Type B pancreatic cell (in vitro differentiated cells): ENCODE measurements around the gene BACH2. TPM values are rescaled to one million over a fixed set of nuclear protein-coding genes. Genes with fewer than 3 reads are reported as not detected.

ENCODE experiments used
- DNase-seq: peaks from one replicate; pipeline ENCODE4 v3.0.0; 2021; ENCODE audit warnings: mixed read lengths; ENCODE audit not compliant: unreplicated experiment; ENCODE audit errors: extremely low spot score
- H3K27ac Mint-ChIP-seq: 2 replicates; pipeline ENCODE4 v1.8.0; 2021; ENCODE audit warnings: mild to moderate bottlenecking, mixed read lengths
- H3K27me3 Mint-ChIP-seq: 2 replicates; pipeline ENCODE4 v1.8.0; 2021; ENCODE audit warnings: mixed read lengths
- H3K36me3 Mint-ChIP-seq: 2 replicates; pipeline ENCODE4 v1.8.0; 2021; ENCODE audit warnings: mixed read lengths
- H3K4me1 Mint-ChIP-seq: one replicate; pipeline ENCODE4 v1.8.0; 2021; ENCODE audit warnings: mixed read lengths; ENCODE audit not compliant: unreplicated experiment
- H3K4me3 Mint-ChIP-seq: 2 replicates; pipeline ENCODE4 v1.8.0; 2021; ENCODE audit warnings: mild to moderate bottlenecking, mixed read lengths
- H3K9me3 Mint-ChIP-seq: 2 replicates; pipeline ENCODE4 v1.8.0; 2021; ENCODE audit warnings: mixed read lengths
- CTCF ChIP-seq: fragments of 200-600 bp; sonication (generic); conservative IDR thresholded peaks from 2 replicates; pipeline ENCODE4 v1.5.0; 2021; ENCODE audit warnings: antibody characterized with exemption, mild to moderate bottlenecking
- total RNA-seq: library from RNA; stranded (reverse); gene quantifications from 2 replicates; pipeline ENCODE4 v1.2.1, GENCODE V29; 2021; ENCODE audit warnings: low replicate concordance

Gene BACH2
- total RNA-seq, 1 donor from 2014 or later = 33.5 TPM

- H3K27ac Mint-ChIP-seq = no peak overlapping the region
- no peaks in the 10 kb centered on the region for H3K9me3 Mint-ChIP-seq
- H3K4me3 Mint-ChIP-seq = no peak overlapping the region
- H3K36me3 Mint-ChIP-seq = peaks cover 7% of the 10 kb centered on the region
- no peaks in the 10 kb centered on the region for H3K27me3 Mint-ChIP-seq
- H3K4me1 Mint-ChIP-seq = peaks cover 22% of the 10 kb centered on the region
- no peak for TF ChIP-seq CTCF
- no peak for DNase-seq
Measured at GRCh38 chr6:90192857-90193256, 103.8 kb downstream of the BACH2 start.

- Mint-ChIP-seq H3K27ac (no peak overlapping the region), H3K4me3 (no peak overlapping the region), H3K4me1 (peaks cover 41% of the 10 kb centered on the region), H3K9me3 (no peaks in the 10 kb centered on the region), H3K27me3 (no peaks in the 10 kb centered on the region), H3K36me3 (no peaks in the 10 kb centered on the region)
- TF ChIP-seq CTCF = no peak
- no peak for DNase-seq
Measured at GRCh38 chr6:90190752-90191395, 105.8 kb downstream of the BACH2 start.

GRCh38 chr6:90190131-90190530 lies 106.5 kb downstream of the BACH2 start:
- H3K4me3 Mint-ChIP-seq = no peak overlapping the region
- peaks cover 36% of the 10 kb centered on the region for H3K4me1 Mint-ChIP-seq
- H3K27me3 Mint-ChIP-seq = no peaks in the 10 kb centered on the region
- H3K27ac Mint-ChIP-seq = no peak overlapping the region
- TF ChIP-seq CTCF = no peak
- no peak for DNase-seq
- H3K36me3 Mint-ChIP-seq = no peaks in the 10 kb centered on the region
- H3K9me3 Mint-ChIP-seq = no peaks in the 10 kb centered on the region

GRCh38 chr6:90187437-90188121 lies 109.1 kb downstream of the BACH2 start:
- Mint-ChIP-seq H3K27me3 (no peaks in the 10 kb centered on the region), H3K4me3 (no peak overlapping the region), H3K36me3 (no peaks in the 10 kb centered on the region), H3K9me3 (no peaks in the 10 kb centered on the region), H3K4me1 (peaks cover 42% of the 10 kb centered on the region), H3K27ac (peak overlapping the region; percentile 18)
- TF ChIP-seq CTCF = no peak
- DNase-seq = no peak

GRCh38 chr6:90186637-90187371 lies 109.8 kb downstream of the BACH2 start:
- DNase-seq = no peak
- Mint-ChIP-seq H3K27ac (peak overlapping the region; percentile 18), H3K27me3 (no peaks in the 10 kb centered on the region), H3K36me3 (no peaks in the 10 kb centered on the region), H3K4me1 (peaks cover 42% of the 10 kb centered on the region), H3K4me3 (no peak overlapping the region), H3K9me3 (no peaks in the 10 kb centered on the region)
- TF ChIP-seq CTCF = no peak
